Stimulated activated CD4-positive, alpha-beta T cell treated with anti-CD3 and anti-CD28 coated beads, Interleukin-2, amount 100 ng/mL, for 48 hours (primary cell): ENCODE data around the gene SENP7.
A peak's percentile ranks its signal among the peaks of the same experiment; 100 is the strongest.
"Not testable (repeated sequence)": the region's sequence is repeated elsewhere in the genome, so short reads cannot be mapped to it uniquely, and the experiment has no call there.

Experiments used
- DNase-seq, 2 donors: peaks; one replicate each; pipeline ENCODE4 v3.0.0-alpha.2; 2020

The SENP7 gene, protein sequence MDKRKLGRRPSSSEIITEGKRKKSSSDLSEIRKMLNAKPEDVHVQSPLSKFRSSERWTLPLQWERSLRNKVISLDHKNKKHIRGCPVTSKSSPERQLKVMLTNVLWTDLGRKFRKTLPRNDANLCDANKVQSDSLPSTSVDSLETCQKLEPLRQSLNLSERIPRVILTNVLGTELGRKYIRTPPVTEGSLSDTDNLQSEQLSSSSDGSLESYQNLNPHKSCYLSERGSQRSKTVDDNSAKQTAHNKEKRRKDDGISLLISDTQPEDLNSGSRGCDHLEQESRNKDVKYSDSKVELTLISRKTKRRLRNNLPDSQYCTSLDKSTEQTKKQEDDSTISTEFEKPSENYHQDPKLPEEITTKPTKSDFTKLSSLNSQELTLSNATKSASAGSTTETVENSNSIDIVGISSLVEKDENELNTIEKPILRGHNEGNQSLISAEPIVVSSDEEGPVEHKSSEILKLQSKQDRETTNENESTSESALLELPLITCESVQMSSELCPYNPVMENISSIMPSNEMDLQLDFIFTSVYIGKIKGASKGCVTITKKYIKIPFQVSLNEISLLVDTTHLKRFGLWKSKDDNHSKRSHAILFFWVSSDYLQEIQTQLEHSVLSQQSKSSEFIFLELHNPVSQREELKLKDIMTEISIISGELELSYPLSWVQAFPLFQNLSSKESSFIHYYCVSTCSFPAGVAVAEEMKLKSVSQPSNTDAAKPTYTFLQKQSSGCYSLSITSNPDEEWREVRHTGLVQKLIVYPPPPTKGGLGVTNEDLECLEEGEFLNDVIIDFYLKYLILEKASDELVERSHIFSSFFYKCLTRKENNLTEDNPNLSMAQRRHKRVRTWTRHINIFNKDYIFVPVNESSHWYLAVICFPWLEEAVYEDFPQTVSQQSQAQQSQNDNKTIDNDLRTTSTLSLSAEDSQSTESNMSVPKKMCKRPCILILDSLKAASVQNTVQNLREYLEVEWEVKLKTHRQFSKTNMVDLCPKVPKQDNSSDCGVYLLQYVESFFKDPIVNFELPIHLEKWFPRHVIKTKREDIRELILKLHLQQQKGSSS

DNA sequence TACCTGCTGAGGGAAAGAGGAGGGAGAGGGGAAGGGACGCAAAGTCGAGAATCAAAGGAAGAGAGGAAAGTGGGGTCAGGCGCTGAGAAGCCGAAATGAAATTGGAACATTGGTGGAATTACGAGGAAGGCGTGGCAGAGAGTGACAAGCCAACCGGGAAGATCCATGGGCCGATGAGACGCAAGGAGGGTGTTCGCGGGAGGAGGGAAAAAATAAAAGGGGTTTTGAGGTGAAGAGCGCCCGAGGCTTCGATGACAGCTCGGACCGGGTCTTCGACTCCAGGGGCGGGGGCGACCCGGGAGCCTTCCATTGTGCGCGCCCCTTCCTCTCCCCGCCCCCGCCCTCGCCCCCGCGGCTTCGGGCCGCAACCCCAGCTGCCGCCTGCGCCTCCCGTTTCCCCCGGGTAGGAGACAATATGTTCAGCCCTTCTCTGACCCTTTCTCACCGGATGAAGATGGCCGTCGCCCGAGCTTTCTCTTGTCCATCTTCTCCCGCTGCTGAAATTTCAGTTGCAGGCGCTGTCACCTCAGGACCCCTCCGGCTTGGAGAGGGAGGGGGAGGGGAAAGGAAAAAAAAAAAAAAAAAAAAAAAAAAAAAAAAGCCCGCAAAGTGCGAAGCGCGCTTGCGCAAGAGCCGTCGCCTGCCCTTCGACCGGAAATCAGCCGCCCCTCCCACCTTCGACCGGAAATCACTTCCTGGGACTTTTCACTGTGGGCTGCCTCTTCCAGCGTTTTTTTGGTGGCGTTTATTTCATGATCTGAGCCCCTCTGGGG is at the start of gene SENP7:
TSS of gene SENP7 (minus strand) at position 567 of the 773 bp plus-strand sequence. CDS start at position 485, 82 bp downstream.
- peak; percentile 61 to 71 for DNase-seq

DNA sequence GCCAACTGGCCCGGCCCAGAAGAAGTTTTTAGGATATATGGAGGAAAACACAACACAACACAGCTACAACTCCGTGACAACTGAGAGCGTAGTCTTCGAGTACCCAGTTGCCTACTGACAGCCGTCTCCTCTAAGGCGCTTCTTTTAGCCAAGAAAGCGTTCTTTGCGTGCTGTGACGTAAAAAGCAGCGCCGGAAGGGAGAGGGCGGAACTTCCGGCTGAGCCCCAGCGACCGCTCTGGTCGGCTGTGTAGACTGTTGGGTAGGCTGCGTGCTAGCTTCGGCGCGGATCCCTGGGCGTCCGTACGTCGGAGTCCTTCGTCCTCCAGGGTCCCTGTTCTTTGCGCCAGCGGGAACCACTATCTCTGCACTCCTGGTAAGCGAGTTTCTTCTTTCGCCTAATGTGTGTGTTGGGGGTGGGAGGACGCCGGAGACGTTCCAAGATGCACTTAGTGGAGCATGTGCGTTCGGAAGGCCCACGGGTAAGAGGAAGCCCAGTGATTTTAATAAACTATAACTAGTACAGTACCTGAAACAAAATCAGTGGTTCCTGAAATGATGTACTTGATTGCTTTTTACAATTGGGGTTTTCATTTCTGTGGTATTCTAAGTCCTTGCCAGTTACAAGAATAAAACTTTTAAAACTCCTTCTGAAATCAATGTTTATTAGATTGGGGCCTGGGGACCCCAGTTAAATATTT is 48.8 kb upstream of the SENP7 start, which contains the start of gene TRMT10C:
TSS of gene TRMT10C (plus strand) at position 239 of the 699 bp plus-strand sequence. CDS start 2,914 bp downstream, outside the sequence.
- DNase-seq, result peak; percentile 86 to 88

DNA sequence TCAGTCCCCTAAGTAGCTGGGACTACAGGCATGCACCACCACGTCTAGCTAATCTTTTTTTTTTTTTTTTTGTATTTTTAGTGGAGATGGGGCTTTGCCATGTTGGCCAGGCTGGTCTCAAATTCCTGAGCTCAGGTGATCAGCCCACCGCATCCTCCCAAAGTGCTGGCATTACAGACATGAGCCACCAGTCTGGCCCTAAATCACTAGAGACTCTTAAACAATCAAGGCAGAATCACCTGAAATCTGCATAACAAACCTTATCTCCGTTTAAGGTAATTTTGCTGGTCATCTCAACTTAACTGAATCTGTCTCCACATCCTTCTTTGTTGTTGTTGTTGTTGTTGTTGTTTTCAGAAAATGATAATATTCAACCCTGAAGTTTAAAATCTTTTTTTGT is 43.1 kb upstream of the SENP7 start:
- no peak for DNase-seq

DNA sequence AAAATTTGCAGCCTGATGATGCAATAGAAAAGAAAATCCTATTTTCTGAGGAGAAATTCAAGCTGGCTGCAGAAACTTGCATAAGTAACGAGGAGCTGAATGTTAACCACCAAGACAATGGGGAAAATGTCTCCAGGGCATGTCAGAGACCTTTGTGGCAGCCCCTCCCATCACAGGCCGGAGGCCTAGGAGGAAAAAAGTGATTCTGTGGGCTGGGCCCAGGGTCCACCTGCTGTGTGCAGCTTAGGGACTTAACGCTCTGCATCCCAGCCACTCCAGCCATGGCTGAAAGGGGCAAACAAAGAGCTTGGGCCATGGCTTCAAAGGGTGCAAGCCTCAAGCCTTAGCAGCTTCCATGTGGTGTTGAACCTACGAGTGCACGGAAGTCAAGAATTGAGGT is 40.4 kb upstream of the SENP7 start:
- not testable (repeated sequence) for DNase-seq

DNA sequence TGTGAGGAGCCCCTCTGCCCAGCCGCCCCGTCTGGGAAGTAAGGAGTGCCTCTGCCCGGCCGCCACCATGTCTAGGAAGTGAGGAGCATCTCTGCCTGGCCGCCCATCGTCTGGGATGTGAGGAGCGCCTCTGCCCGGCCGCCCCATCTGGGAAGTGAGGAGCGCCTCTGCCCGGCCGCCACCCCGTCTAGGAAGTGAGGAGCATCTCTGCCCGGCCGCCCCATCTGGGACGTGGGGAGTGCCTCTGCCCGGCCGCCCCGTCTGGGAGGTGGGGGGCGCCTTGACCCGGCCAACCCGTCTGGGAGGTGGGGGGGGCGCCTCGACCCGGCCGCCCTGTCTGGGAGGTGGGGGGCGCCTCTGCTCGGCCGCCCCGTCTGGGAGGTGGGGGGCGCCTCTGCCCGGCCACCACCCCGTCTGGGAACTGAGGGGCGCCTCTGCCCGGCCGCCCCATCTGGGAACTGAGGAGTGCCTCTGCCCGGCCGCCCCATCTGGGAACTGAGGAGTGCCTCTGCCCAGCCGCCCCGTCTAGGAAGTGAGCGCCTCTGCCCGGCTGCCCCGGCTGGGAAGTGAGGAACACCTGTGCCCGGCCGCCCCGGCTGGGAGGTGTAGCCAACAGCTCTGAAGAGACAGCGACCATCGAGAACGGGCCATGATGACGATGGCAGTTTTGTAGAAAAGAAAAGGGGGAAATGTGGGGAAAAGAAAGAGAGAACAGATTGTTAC is 38.5 kb upstream of the SENP7 start:
- DNase-seq, result not testable (repeated sequence)

DNA sequence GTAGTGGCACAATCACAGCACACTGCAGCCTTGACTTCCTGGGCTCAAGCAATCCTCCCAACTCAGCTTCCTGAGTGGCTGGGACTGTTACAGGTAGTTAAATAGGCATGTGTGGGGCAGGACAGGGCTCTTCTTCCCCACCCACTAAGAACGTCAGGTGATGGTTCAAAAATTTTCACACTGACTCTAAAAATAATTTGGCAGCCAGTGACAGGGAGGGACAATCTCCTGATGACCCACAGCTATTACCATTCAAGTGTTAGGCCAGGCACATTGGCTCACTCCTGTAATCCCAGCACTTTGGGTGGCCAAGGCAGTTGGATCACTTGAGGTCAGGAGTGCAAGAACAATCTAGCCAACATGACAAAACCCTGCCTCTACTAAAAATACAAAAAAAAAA is 36.5 kb upstream of the SENP7 start:
- no peak for DNase-seq

DNA sequence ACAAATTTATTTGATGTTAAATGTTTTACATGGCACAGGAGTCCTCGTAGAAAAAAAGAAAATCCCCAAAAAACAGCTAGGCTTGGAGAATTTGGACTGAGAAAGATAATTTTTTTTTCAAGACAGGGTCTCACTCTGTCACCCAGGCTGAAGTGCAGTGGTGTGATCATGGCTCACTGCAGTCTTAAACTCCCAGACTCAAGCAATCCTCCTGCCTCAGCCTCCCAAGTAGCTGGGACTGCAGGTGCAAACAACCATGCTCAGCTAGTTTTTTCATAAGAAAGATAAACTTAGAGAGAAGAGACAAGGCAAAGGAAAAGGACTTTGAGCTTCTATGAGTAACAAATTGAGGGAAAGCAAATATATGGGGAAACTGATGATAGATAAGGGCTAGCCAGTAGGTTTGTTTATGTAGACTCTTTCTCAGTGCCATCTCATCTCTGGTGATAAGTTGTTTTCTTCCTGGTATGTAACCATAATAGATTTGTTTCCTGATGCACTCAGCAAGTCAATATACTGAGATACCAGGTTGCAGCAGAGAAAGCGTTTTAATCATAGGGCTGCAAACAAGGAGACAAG is 35.6 kb upstream of the SENP7 start:
- no peak for DNase-seq

DNA sequence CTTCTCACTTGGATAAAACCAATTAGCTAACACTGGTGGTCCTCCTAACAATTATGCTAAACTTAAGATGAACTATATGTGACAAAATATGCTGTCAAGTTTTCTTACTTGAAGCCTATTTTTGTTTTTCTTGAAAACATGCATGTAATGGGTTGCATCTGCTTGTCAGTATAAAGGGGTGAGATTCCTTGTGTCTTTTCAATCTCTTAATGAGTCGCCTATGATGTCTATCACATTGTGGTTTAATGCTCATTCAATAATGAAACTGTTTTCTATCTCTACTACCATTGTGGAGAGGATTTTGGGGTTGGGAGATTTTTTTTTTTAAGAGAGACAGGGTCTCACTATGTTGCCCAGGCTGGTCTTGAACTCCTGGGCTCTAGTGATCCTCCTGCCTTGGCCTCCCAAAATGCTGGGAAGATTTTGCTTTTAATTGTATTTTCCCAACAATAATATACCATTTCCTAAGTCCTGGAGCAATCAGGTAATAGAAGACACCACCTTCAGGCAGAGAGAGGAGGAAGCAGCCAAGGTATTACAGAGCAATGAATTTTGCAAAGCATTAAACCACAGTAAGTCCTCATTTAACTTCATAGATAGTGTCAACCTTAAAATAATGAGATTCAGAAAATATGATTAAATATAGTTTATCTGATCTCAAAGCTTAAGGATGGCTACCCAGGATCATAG is 31.3 kb upstream of the SENP7 start:
- DNase-seq, result no peak

DNA sequence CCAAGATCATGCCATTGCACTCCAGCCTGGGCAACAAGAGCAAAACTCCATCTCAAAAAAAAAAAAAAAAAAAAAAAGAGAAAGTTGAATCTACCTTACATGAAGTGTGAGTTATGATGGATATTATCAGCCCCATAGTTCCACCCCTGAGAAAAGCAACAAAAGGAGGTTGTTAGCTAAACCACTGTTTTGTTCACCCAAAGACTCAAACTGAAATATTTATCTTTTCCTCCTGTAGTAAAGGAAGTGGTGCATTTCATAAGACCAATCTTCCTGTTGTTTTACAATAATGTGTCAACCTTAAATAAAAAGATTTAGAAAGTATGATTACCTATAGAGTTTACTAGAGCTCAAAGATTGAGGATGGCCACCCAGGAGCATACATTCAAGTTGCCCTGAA is 29.9 kb upstream of the SENP7 start:
- no peak for DNase-seq

DNA sequence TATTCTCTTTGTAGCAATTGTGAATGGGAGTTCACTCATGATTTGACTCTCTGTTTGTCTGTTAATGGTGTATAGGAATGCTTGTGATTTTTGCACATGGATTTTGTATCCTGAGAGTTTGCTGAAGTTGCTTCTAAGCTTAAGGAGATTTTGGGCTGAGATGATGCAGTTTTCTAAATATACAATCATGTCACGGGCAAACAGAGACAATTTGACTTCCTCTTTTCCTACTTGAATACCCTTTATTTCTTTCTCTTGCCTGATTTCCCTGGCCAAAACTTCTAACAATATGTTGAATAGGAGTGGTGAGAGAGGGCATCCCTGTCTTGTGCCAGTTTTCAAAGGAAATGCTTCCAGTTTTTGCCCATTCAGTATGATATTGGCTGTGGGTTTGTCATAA is 23.9 kb upstream of the SENP7 start:
- not testable (repeated sequence) for DNase-seq

DNA sequence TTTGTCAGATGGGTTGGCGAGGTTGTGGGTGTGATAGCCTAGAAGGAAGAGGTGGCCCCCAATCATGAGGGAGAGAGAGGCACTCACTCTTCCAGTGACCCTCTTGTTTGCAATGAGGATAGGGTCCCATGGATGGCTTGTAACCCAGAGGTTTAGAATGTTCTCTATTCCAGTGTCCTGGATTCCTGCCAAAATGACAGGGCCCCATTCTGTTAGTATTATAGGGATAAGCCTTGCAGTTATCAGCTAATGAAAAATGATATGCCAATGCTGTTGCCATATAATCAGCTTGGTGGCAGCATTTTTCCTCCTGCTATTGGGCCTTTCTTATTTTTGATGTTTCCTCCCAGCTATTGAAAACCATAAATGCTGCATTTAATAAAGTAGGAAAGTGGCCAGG is 23.3 kb upstream of the SENP7 start:
- DNase-seq, result no peak

DNA sequence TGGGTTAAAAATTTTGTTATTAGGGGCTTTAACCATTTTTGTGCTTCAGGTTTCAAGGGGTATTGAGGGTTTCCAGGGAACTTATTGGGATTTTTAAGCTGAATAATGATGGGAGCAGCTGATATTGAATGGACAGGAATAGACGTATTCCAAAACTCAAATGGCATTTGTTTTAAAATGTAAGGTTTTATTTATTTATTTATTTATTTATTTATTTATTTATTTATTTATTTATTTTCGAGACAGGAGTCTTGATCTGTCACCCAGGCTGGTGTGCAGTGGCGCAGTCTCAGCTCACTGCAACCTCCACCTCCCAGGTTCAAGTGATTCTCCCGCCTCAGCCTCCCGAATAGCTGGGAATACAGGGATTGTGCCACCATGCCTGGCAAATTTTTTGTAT is 22.2 kb upstream of the SENP7 start:
- no peak for DNase-seq

DNA sequence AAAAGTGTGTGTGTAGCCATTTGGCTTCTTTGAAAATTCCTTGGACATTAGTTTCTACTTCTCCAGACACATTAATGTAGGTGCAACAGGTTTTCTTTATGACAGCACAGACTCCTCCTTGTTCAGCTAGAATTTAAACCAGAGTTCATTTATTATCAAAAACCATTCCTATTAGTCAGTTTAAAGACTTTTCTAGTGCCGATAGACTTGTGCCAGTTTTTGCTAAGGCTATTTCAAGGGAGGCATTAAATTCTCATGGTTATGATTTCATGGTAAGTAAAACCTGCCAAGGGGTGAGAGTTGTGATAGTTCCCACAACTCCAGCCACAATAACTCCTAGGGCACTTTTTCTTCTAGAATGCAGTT is 20.6 kb upstream of the SENP7 start:
- no peak for DNase-seq

DNA sequence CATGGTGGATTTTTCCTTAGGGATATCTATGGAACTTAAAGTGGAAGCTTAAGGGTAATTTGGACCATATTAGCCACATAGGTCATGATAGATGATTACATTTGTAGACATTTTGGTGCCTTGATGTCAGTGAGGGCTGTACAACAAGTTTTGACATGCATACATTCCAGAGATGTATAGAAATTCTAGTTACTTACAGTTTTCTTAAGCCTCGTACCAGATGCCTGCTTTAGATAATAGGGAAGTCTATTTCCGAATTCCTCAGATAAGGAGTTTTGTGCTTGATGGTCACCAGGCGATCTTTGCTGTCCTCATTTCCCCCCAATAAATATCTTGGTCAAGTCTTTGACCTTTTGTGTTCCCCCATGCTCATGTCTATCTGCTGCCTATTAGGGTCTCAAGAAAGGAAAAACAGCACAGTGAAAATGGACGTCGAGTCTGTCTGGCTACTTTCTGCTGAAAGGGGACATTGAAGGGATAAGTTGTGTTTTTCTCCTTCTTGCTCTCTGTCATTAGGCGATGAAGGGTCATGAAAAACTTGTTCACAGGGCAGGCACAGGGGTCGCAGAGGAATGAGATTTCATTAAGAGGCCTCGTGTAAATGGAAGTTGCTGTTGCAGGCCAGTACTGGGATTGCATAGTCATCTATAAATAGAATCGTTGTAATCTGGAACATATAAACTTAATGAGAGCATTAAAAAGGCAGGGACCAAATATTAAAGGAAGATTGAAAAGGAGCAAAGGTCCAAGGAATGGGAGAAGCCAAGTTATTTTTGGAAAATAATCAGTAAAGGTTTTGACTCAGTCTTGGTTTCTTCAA is 20.0 kb upstream of the SENP7 start:
- DNase-seq, result no peak

DNA sequence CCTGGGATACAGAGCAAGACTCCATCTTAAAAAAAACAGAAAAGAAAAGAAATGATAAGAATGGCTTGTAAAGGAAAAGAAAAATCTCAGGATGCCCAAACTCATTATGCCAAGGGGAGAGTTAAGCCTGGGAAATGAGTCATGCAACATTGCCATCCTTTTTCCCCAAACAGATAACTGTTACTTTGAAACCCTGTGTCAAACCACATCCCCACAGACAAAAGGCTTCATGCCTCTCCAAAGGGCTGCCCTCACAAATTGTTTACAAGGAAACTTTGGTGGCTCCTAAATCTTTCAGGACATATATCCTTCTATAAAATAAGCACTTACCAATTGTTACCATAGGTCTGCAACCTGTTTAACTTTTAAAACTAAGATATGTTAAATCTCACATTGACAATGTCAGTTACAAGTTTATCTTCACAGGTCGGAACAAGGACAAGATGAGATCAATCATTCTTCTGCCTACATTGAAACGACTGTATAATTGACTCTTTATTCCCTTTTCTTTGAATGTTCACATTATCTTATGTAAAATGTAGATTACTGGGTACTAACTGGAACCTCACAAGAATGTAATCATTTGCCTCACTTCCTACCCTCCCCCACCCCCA is 18.6 kb upstream of the SENP7 start:
- DNase-seq, result no peak

DNA sequence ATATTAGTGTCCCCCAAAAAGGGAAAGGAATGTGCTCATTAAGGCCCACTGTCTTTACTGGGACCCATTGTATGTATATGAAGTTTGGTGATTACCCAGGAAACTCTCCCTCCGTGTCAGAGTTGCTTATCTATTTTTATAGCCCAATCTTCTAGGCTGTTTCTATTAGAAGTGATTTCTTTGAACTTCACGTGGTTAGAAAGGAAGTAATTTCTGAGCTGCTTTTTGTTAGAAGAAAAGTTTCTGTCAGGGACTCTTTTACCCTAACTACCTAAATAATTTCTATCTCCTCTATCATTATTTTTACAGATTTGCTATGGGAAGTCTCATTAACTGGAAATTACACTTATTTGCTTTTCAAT is 17.7 kb upstream of the SENP7 start:
- no peak for DNase-seq

DNA sequence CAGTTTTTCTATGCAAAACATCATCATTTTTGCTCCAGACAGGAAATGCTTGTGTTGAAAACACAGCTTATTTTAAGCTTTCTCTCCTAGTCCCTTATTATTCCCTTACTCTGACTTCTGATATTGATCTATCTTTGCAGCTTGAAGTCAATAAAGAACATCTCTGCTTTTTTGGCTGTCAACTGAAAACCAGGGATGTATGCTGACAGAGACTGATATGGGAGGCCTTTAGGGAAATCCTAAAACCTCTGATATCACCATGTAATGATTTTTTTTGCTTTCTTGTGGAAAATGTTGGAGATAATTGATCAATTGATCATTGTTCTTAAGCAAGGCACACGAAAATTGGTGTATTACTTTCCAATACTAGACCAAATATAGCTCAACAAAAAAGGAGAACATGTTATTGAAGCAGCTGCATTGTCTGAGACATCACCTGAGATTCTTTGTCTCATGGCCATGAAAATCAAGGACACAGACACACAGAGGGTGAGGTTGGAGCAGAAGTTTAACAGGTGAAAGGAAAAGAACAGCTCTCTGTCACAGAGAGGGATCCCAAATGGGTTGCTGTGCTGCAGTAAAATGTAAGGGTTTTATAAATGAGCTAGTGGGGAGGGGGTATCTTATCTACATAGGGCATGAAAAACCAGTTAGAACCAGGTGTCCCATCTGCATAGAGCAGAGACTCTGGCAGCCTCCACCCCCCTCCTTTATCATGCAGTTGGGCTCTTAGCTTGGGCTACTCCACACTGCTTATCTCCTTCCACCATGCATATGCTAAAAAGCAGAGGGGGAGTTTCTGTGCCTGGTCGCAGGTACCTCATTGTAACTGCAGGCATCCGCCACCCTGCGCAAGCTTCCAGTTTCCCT is 17.0 kb upstream of the SENP7 start:
- no peak for DNase-seq

DNA sequence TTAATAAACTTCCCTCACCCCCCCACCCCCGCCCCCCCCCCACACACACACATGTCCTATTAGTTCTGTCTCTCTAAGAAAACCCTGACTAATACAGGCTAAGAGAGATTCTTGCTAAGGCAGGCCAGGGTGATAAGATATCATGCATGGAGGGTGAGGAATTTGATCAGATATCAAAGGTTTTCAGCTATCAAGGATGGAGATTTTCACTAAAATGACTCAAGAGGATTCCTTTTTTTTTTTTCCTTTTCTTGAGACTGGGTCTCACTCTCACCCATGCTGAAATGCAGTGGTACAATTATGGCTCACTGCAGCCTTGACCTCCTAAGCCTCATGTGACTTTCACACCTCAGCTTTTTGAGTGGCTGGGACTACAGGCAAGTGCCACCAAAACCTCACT is 14.9 kb upstream of the SENP7 start:
- DNase-seq, result no peak
